ENCODE measurements around the gene THRSP. TPM values are rescaled to one million over a fixed set of nuclear protein-coding genes. Genes with fewer than 3 reads are reported as not detected.

Gene THRSP
- total RNA-seq, 1 experiment from 2014 or later = not detected

- H3K4ac ChIP-seq (ENCODE audit: low read depth, low read length) = no peak overlapping the region
- no peak overlapping the region for H3K27ac Mint-ChIP-seq
- no CpG with 5 or more reads among the region's 3 CpGs for WGBS (ENCODE audit: extremely low coverage, insufficient read length, low lambda C conversion rate)
Measured at GRCh38 chr11:78036313-78036712, 27.3 kb upstream of the THRSP start.

More at GRCh38 chr11:78036313-78036712, 27.3 kb upstream of the THRSP start:
- Histone ChIP-seq H2BK12ac (ENCODE audit: insufficient read length, low read depth, low read length) (no peak overlapping the region), H3K9ac (ENCODE audit: extremely low read depth, insufficient read length, low read length) (no peak overlapping the region), H4K91ac (ENCODE audit: insufficient read length, low read depth, low read length) (no peak overlapping the region), H3K18ac (ENCODE audit: insufficient read length, low read depth, low read length) (no peak overlapping the region), H3K23me2 (ENCODE audit: insufficient read length, low read depth, low read length, poor library complexity, severe bottlenecking) (peaks cover 2% of the 10 kb centered on the region), H3K79me1 (ENCODE audit: insufficient read depth, low read depth, low read length, poor library complexity, severe bottlenecking) (no peaks in the 10 kb centered on the region), H4K5ac (ENCODE audit: insufficient read length, low read depth, low read length) (no peak overlapping the region), H2BK15ac (ENCODE audit: low read depth, low read length) (no peak overlapping the region), H3K4me2 (ENCODE audit: insufficient read depth, insufficient read length, low read length) (no peak overlapping the region), H3T11ph (ENCODE audit: low read length) (no peak overlapping the region), H3K9me3 (ENCODE audit: control insufficient read depth, low read depth, low read length) (no peaks in the 10 kb centered on the region), H4K20me1 (ENCODE audit: control insufficient read depth, insufficient read depth, insufficient read length) (no peaks in the 10 kb centered on the region), H3K27me3 (ENCODE audit: insufficient read depth, low read length) (no peaks in the 10 kb centered on the region), H3K14ac (ENCODE audit: insufficient read depth, low read length) (no peak overlapping the region), H3K56ac (ENCODE audit: insufficient read length, low read depth, low read length) (no peak overlapping the region), H3K23ac (ENCODE audit: insufficient read length, low read depth, low read length) (no peak overlapping the region), H2BK5ac (ENCODE audit: insufficient read length, low read length) (no peak overlapping the region), H2BK20ac (ENCODE audit: low read depth, low read length, poor library complexity, severe bottlenecking) (no peak overlapping the region), H2AFZ (ENCODE audit: low read length) (no peak overlapping the region), H3K27ac (ENCODE audit: insufficient read length, low read depth, low read length) (no peak overlapping the region), H3K4me1 (ENCODE audit: insufficient read depth, low read length) (no peaks in the 10 kb centered on the region), H3K79me2 (ENCODE audit: insufficient read depth, low read length) (no peaks in the 10 kb centered on the region), H2AK5ac (ENCODE audit: insufficient read length, low read length) (no peak overlapping the region), H4K8ac (replicated peaks; ENCODE audit: insufficient read length, low read depth, low read length) (no peak overlapping the region), H2BK120ac (ENCODE audit: low read depth, low read length, poor library complexity, severe bottlenecking) (no peak overlapping the region)
- Mint-ChIP-seq H3K4me1 (peaks cover 10 to 17% of the 10 kb centered on the region in 2 experiments), H3K9me3 (no peaks in the 10 kb centered on the region; a peak in 1 of 5 replicates), H3K4me3 (no peak overlapping the region), H3K27me3 (ENCODE audit: low read depth) (no peaks in the 10 kb centered on the region), H3K36me3 (ENCODE audit: insufficient read depth in 1 of 3, low read depth in 3 of 3) (no peaks in the 10 kb centered on the region)
- TF ChIP-seq CTCF (conservative IDR thresholded peaks at IDR 0.05) = no peak
- DNase-seq = no peak

Data from H9 (cell line).